Measurements from ENCODE around the gene GSTM1.

The GSTM1 gene

DNA sequence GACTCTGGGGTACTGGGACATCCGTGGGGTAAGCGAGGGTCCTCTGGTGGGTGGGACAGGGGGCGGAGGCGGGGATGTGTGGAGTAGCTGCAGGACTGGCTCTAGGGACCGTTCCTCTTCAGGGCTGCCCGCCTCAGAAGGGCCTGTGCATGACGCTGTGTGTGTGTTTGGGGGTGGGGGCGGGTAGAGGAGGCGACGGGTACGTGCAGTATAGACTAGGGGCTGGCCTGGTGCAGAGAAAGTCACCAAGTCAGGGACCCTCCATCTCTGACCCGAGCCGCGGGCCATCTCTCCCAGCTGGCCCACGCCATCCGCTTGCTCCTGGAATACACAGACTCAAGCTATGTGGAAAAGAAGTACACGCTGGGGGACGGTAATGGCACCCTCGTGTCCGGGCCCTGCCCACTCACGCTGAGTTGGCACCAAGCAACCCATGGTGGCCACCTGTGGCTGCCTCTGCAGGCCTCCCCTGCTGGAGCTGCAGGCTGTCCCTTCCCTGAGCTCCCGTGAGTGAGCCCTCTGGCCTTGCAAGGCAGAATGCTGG, 24.8 kb downstream of the GSTM1 start:
- Histone ChIP-seq H3K36me3 (ENCODE audit: control insufficient read depth in 5 of 5, insufficient read depth in 5 of 5, low read length in 5 of 5) (no peaks in the 10 kb centered on the region), H3K9ac (ENCODE audit: low read length in 5 of 5) (peak overlapping the region in 1 of 5 donors; percentile 51), H3K4me3 (ENCODE audit: low read depth in 1 of 5, low read length in 5 of 5) (peak overlapping the region; percentile 29 to 75 (median 62)), H3K27me3 (ENCODE audit: control insufficient read depth in 5 of 5, insufficient read depth in 4 of 5, low read length in 5 of 5) (no peaks in the 10 kb centered on the region), H3K9me3 (ENCODE audit: control insufficient read depth in 5 of 5, low read length in 5 of 5) (peaks cover 0 to 9% (median 0%) of the 10 kb centered on the region in 5 donors), H3K4me1 (ENCODE audit: control insufficient read depth in 5 of 5, insufficient read depth in 5 of 5, low read length in 5 of 5) (peaks cover 0 to 25% (median 15%) of the 10 kb centered on the region in 5 donors), H3K27ac (ENCODE audit: low read depth, low read length) (no peak overlapping the region)

DNA sequence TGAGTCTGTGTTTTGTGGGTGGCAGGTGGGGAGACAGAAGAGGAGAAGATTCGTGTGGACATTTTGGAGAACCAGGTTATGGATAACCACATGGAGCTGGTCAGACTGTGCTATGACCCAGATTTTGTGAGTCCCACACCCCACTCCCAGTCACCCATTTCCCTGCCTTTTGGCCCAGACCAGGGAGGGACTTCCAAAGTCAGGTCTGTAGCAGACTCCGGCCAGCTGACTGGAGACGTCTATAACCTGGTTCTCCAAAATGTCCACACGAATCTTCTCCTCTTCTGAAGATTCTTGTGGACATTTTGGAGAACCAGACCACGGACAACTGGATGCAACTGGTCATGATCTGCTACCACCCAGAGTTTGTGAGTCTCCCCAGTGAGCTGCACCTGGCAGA, 26.0 kb downstream of the GSTM1 start:
- Histone ChIP-seq H3K4me3 (ENCODE audit: low read depth in 1 of 5, low read length in 5 of 5) (no peak overlapping the region), H3K4me1 (ENCODE audit: control insufficient read depth in 5 of 5, insufficient read depth in 5 of 5, low read length in 5 of 5) (peaks cover 0 to 25% (median 15%) of the 10 kb centered on the region in 5 donors), H3K27ac (ENCODE audit: low read depth, low read length) (no peak overlapping the region), H3K36me3 (ENCODE audit: control insufficient read depth in 5 of 5, insufficient read depth in 5 of 5, low read length in 5 of 5) (no peaks in the 10 kb centered on the region), H3K9ac (ENCODE audit: low read length in 5 of 5) (no peak overlapping the region), H3K27me3 (ENCODE audit: control insufficient read depth in 5 of 5, insufficient read depth in 4 of 5, low read length in 5 of 5) (no peaks in the 10 kb centered on the region), H3K9me3 (ENCODE audit: control insufficient read depth in 5 of 5, low read length in 5 of 5) (peaks cover 0 to 6% (median 0%) of the 10 kb centered on the region in 5 donors)

DNA sequence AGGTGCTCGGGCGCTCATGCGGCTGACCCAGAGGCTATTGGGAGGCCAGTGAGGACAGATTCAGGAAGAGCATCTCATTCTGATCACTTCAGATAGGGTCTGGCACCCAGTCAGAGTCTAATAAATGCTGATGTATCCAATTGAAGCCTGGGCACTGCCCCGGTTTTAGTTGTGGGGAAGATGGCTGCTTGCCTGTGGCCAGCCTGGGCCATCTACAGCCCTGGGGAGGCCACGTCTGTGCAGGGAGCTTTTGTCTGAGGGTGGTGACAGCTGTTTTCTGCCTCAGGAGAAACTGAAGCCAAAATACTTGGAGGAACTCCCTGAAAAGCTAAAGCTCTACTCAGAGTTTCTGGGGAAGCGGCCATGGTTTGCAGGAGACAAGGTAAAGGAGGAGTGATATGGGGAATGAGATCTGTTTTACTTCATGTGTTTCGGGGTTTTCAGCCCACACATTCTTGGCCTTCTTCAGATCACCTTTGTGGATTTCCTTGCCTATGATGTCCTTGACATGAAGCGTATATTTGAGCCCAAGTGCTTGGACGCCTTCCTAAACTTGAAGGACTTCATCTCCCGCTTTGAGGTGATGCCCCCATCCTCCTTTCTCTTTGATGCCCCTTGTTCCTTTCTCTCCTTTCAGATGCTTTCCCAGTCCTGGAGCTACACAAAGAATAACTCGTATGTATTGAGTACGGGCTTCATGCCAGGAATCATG, 27.2 kb downstream of the GSTM1 start:
- Histone ChIP-seq H3K27me3 (ENCODE audit: control insufficient read depth in 5 of 5, insufficient read depth in 4 of 5, low read length in 5 of 5) (no peaks in the 10 kb centered on the region), H3K27ac (ENCODE audit: low read depth, low read length) (no peak overlapping the region), H3K36me3 (ENCODE audit: control insufficient read depth in 5 of 5, insufficient read depth in 5 of 5, low read length in 5 of 5) (no peaks in the 10 kb centered on the region), H3K4me1 (ENCODE audit: control insufficient read depth in 5 of 5, insufficient read depth in 5 of 5, low read length in 5 of 5) (peaks cover 0 to 25% (median 15%) of the 10 kb centered on the region in 5 donors), H3K9me3 (ENCODE audit: control insufficient read depth in 5 of 5, low read length in 5 of 5) (no peaks in the 10 kb centered on the region), H3K4me3 (ENCODE audit: low read depth in 1 of 5, low read length in 5 of 5) (no peak overlapping the region), H3K9ac (ENCODE audit: low read length in 5 of 5) (no peak overlapping the region)

DNA sequence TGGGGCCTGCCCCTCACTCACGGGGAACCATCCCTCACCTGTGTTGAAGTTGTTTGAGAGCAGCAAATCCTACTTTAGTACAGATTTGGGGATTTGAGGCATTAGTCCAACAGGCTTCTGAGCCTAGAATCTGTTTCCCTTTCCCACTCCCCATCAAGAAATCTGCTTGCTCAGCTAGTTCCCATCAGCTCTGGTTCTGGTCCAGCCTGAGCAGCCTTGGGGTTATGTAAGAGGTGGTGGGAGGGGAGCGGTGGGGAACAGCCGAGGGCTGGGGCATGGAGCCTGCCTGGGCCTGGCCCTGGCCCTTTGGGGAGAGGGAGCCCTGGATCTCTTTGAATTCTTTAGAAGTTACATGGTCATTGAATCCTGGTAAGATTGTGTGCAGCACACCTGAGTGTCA, 28.5 kb downstream of the GSTM1 start:
- no peaks in the 10 kb centered on the region for H3K9me3 ChIP-seq (ENCODE audit: control insufficient read depth in 5 of 5, low read length in 5 of 5)
- peaks cover 0 to 25% (median 15%) of the 10 kb centered on the region in 5 donors for H3K4me1 ChIP-seq (ENCODE audit: control insufficient read depth in 5 of 5, insufficient read depth in 5 of 5, low read length in 5 of 5)
- H3K9ac ChIP-seq (ENCODE audit: low read length in 5 of 5): no peak overlapping the region
- H3K4me3 ChIP-seq (ENCODE audit: low read depth in 1 of 5, low read length in 5 of 5): no peak overlapping the region
- H3K36me3 ChIP-seq (ENCODE audit: control insufficient read depth in 5 of 5, insufficient read depth in 5 of 5, low read length in 5 of 5): no peaks in the 10 kb centered on the region
- no peaks in the 10 kb centered on the region for H3K27me3 ChIP-seq (ENCODE audit: control insufficient read depth in 5 of 5, insufficient read depth in 4 of 5, low read length in 5 of 5)
- H3K27ac ChIP-seq (ENCODE audit: low read depth, low read length): no peak overlapping the region

DNA sequence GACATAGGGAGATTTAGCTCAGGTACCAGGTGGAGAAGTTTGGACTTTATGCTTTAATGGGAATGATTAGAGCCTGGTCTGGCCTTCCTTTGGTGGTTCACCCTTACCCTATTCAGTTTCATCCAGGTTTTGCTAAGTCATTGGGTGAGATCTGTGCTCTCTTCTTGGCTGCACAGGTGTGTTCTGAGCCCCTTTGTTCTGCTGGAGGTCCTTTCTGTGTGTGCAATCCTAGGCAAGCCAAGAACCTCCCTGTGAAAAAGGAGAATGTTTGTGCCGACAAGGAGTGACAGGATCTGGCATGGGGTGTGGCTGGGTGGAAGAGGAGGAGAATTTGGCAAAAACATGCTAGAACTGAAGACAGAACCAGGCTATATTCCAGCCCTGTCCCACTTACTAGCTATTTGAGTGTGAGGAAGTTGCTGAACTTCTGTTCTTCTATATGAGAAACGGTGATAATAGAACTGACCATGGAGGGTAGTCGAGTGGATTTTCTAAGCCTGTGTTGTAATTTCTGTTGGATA, 29.0 kb downstream of the GSTM1 start:
- no peaks in the 10 kb centered on the region for H3K36me3 ChIP-seq (ENCODE audit: control insufficient read depth in 5 of 5, insufficient read depth in 5 of 5, low read length in 5 of 5)
- peaks cover 0 to 25% (median 15%) of the 10 kb centered on the region in 5 donors for H3K4me1 ChIP-seq (ENCODE audit: control insufficient read depth in 5 of 5, insufficient read depth in 5 of 5, low read length in 5 of 5)
- no peak overlapping the region for H3K27ac ChIP-seq (ENCODE audit: low read depth, low read length)
- no peaks in the 10 kb centered on the region for H3K27me3 ChIP-seq (ENCODE audit: control insufficient read depth in 5 of 5, insufficient read depth in 4 of 5, low read length in 5 of 5)
- no peaks in the 10 kb centered on the region for H3K9me3 ChIP-seq (ENCODE audit: control insufficient read depth in 5 of 5, low read length in 5 of 5)
- H3K9ac ChIP-seq (ENCODE audit: low read length in 5 of 5): no peak overlapping the region
- H3K4me3 ChIP-seq (ENCODE audit: low read depth in 1 of 5, low read length in 5 of 5): no peak overlapping the region

DNA sequence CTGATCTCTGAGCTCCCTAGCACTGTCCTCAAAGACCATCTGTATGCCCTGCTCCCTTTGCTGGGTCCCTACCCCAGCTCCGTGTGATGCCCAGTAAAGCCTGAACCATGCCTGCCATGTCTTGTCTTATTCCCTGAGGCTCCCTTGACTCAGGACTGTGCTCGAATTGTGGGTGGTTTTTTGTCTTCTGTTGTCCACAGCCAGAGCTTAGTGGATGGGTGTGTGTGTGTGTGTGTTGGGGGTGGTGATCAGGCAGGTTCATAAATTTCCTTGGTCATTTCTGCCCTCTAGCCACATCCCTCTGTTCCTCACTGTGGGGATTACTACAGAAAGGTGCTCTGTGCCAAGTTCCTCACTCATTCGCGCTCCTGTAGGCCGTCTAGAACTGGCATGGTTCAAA, 30.1 kb downstream of the GSTM1 start:
- no peak overlapping the region for H3K4me3 ChIP-seq (ENCODE audit: low read depth in 1 of 5, low read length in 5 of 5)
- peaks cover 0 to 2% (median 0%) of the 10 kb centered on the region in 5 donors for H3K9me3 ChIP-seq (ENCODE audit: control insufficient read depth in 5 of 5, low read length in 5 of 5)
- H3K27me3 ChIP-seq (ENCODE audit: control insufficient read depth in 5 of 5, insufficient read depth in 4 of 5, low read length in 5 of 5): no peaks in the 10 kb centered on the region
- H3K27ac ChIP-seq (ENCODE audit: low read depth, low read length): no peak overlapping the region
- no peak overlapping the region for H3K9ac ChIP-seq (ENCODE audit: low read length in 5 of 5)
- peaks cover 0 to 16% (median 9%) of the 10 kb centered on the region in 5 donors for H3K4me1 ChIP-seq (ENCODE audit: control insufficient read depth in 5 of 5, insufficient read depth in 5 of 5, low read length in 5 of 5)
- H3K36me3 ChIP-seq (ENCODE audit: control insufficient read depth in 5 of 5, insufficient read depth in 5 of 5, low read length in 5 of 5): no peaks in the 10 kb centered on the region

DNA sequence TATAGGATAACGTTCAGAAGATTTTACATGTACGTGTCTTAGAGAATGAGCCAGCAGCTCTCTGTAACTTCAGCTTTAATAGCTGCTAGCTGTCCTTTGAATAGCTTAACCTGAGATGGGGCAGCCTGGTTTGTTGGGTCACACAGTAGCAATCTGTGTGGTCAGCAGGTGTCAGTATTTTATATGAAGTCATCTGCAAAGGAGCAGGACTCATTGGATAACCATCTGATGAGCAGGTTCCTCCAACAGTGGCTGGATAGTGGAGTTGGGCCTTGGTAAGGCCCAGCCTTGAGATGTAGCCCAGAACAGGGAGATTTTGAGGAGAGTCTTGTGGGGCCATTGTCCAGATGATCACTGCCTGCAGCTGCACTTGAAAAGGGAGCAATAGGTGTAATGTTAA, 30.9 kb downstream of the GSTM1 start:
- no peaks in the 10 kb centered on the region for H3K36me3 ChIP-seq (ENCODE audit: control insufficient read depth in 5 of 5, insufficient read depth in 5 of 5, low read length in 5 of 5)
- no peak overlapping the region for H3K27ac ChIP-seq (ENCODE audit: low read depth, low read length)
- peaks cover 0 to 2% (median 0%) of the 10 kb centered on the region in 5 donors for H3K9me3 ChIP-seq (ENCODE audit: control insufficient read depth in 5 of 5, low read length in 5 of 5)
- H3K4me3 ChIP-seq (ENCODE audit: low read depth in 1 of 5, low read length in 5 of 5): no peak overlapping the region
- no peaks in the 10 kb centered on the region for H3K27me3 ChIP-seq (ENCODE audit: control insufficient read depth in 5 of 5, insufficient read depth in 4 of 5, low read length in 5 of 5)
- H3K9ac ChIP-seq (ENCODE audit: low read length in 5 of 5): no peak overlapping the region
- peaks cover 0 to 20% (median 9%) of the 10 kb centered on the region in 5 donors for H3K4me1 ChIP-seq (ENCODE audit: control insufficient read depth in 5 of 5, insufficient read depth in 5 of 5, low read length in 5 of 5)

DNA sequence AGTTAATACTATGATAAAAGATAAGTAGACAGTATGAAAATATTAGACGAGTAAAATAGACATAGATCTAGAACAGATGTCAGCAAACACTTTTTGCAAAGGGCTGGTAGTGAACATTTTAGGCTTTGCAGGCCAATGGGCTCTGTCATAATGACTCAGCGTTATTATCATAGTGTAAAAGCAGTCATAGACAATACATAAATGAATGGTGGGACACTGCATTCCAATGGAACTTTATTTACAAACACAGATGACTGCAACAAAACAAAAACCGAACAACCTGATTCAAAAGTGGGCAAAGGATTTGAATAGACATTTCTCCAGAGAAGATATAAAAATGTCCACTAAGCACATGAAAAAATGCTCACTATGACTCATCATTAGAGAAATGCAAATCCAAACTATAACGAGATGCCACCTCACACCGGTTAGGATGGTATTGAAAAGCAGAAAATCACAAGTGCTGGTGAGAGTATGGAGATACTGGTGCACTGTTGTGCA, 31.8 kb downstream of the GSTM1 start:
- Histone ChIP-seq H3K27ac (ENCODE audit: low read depth, low read length) (no peak overlapping the region), H3K9ac (ENCODE audit: low read length in 5 of 5) (no peak overlapping the region), H3K27me3 (ENCODE audit: control insufficient read depth in 5 of 5, insufficient read depth in 4 of 5, low read length in 5 of 5) (no peaks in the 10 kb centered on the region), H3K4me1 (ENCODE audit: control insufficient read depth in 5 of 5, insufficient read depth in 5 of 5, low read length in 5 of 5) (peaks cover 0 to 20% (median 9%) of the 10 kb centered on the region in 5 donors), H3K9me3 (ENCODE audit: control insufficient read depth in 5 of 5, low read length in 5 of 5) (peaks cover 0 to 2% (median 0%) of the 10 kb centered on the region in 5 donors), H3K36me3 (ENCODE audit: control insufficient read depth in 5 of 5, insufficient read depth in 5 of 5, low read length in 5 of 5) (no peaks in the 10 kb centered on the region), H3K4me3 (ENCODE audit: low read depth in 1 of 5, low read length in 5 of 5) (no peak overlapping the region)

DNA sequence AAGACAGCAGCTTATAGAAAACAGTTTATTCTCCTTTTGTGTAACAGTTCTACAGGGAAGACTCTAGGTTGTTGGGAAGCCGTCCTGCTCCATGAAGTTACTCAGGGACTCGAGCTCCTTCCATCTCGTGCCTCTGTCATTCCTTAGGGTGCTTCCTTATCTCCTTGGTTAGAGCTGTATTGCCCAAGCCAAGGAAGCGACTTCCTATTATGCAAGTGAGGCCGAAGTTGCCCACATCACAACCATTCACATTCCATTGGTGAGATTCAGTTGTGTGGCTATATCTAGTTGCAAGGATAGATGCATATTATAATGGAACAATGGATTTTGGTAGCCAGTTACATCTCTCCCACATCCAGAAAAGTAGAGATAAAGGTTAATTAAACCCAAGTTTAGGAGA, 33.4 kb downstream of the GSTM1 start:
- Histone ChIP-seq H3K9ac (ENCODE audit: low read length in 5 of 5) (no peak overlapping the region), H3K27ac (ENCODE audit: low read depth, low read length) (no peak overlapping the region), H3K4me3 (ENCODE audit: low read depth in 1 of 5, low read length in 5 of 5) (no peak overlapping the region), H3K4me1 (ENCODE audit: control insufficient read depth in 5 of 5, insufficient read depth in 5 of 5, low read length in 5 of 5) (peaks cover 0 to 20% (median 9%) of the 10 kb centered on the region in 5 donors), H3K9me3 (ENCODE audit: control insufficient read depth in 5 of 5, low read length in 5 of 5) (peaks cover 0 to 2% (median 0%) of the 10 kb centered on the region in 5 donors), H3K27me3 (ENCODE audit: control insufficient read depth in 5 of 5, insufficient read depth in 4 of 5, low read length in 5 of 5) (no peaks in the 10 kb centered on the region), H3K36me3 (ENCODE audit: control insufficient read depth in 5 of 5, insufficient read depth in 5 of 5, low read length in 5 of 5) (no peaks in the 10 kb centered on the region)

DNA sequence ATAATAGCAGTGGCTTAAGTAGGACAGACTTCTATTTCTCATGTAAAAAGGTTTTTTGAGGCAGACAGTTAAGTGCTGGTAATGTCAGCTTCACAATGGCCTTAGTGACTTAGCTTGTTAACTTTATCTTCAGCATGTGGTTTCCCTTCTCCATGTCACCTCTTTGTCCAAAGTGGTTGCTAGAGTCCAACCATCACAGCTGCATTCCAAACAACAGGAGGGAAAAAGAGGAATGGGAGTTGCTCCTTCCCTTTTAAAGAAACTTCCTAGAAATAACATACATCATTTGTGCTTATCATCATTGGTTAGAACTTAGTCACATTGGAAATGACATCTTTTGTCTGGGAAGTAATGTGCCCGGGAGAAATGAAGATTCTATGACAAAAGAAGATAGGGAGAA, 34.4 kb downstream of the GSTM1 start:
- H3K4me1 ChIP-seq (ENCODE audit: control insufficient read depth in 5 of 5, insufficient read depth in 5 of 5, low read length in 5 of 5): peaks cover 0 to 13% (median under 1%) of the 10 kb centered on the region in 5 donors
- H3K4me3 ChIP-seq (ENCODE audit: low read depth in 1 of 5, low read length in 5 of 5): no peak overlapping the region
- no peaks in the 10 kb centered on the region for H3K36me3 ChIP-seq (ENCODE audit: control insufficient read depth in 5 of 5, insufficient read depth in 5 of 5, low read length in 5 of 5)
- peaks cover 0 to 2% (median 0%) of the 10 kb centered on the region in 5 donors for H3K9me3 ChIP-seq (ENCODE audit: control insufficient read depth in 5 of 5, low read length in 5 of 5)
- H3K9ac ChIP-seq (ENCODE audit: low read length in 5 of 5): no peak overlapping the region
- H3K27ac ChIP-seq (ENCODE audit: low read depth, low read length): no peak overlapping the region
- H3K27me3 ChIP-seq (ENCODE audit: control insufficient read depth in 5 of 5, insufficient read depth in 4 of 5, low read length in 5 of 5): no peaks in the 10 kb centered on the region

Data from subcutaneous abdominal adipose tissue (tissue), 5 donors.